HG03045 (cell line): ENCODE data around the gene RNF183.

Experiments used
- ATAC-seq: cut with Tn5 transposase; IDR thresholded peaks from one replicate; pipeline ENCODE4 v1.9.1; 2021; ENCODE audit warnings: mild to moderate bottlenecking, moderate library complexity; ENCODE audit not compliant: unreplicated experiment

The RNF183 gene, protein sequence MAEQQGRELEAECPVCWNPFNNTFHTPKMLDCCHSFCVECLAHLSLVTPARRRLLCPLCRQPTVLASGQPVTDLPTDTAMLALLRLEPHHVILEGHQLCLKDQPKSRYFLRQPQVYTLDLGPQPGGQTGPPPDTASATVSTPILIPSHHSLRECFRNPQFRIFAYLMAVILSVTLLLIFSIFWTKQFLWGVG

DNA sequence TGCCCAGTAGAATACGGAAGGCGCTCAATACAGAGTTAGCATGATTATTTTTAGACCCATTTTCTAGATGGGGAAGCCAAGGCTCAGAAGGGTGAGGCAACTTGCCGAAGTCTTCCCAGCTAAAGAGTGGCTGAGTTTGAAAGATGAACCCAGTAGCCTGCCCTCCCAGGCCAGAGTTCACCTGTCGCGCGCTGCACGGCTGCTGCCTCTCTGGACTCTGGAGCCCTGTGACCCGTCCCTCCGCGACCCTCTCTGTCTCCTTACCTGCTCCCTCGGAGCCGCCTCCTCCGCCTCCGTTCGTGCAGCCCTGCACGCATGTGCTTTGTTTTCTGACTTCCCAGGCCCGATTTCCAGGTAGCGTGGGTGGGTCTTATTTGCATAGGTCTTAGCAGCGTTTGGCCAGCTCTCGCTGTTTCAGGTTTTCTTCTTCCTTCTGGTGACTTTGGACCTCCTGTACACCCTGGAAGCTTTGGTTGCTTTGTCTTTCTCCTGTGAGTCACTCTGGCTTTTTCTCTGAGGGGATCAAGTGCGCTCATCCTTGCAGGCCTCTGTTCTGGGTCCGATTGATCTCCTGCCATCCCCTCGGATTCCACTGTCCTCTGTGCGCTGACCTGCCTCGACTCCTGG lies at the start of gene RNF183:
RNF183 (minus strand) TSS at position 585 of the 627 bp plus-strand sequence. CDS start 5,192 bp downstream, outside the sequence.
- no peak for ATAC-seq

DNA sequence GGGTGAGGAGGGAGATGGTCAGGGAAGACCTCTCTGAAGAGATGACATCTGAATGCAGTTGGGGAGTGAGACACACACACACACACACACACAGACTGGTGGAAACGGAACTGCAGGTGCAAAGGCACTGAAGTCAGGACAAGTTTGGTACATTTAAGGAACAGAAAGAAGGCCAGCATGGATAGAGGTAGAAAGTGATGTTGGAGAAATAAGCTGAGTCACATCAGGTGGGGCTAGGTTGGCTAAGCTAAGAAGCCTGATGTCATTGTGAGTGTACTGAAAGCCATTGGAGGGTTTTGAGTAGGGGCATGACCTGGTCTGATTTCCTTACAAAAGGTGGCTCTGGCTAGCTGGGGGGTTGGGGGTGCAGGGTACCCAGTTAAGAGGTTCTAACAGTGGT lies 49.2 kb upstream of the RNF183 start:
- ATAC-seq = no peak

DNA sequence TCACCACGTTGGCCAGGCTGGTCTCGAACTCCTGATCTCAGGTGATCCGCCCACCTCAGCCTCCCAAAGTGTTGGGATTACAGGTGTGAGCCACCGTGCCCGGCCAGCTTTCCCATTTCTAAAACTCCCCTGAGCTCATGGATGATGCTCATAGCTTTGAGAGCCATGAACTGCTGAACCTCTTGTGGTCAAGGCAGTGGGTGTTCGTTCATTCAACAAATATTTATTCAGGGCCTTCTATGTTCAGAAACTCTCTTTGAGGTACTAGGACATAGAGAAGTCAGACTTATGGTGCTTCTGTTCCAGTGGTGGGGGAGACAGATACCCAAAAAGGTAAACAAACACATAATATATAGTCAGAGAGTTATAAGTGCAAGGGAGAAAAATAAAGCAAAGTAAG lies 48.8 kb upstream of the RNF183 start:
- ATAC-seq = no peak

DNA sequence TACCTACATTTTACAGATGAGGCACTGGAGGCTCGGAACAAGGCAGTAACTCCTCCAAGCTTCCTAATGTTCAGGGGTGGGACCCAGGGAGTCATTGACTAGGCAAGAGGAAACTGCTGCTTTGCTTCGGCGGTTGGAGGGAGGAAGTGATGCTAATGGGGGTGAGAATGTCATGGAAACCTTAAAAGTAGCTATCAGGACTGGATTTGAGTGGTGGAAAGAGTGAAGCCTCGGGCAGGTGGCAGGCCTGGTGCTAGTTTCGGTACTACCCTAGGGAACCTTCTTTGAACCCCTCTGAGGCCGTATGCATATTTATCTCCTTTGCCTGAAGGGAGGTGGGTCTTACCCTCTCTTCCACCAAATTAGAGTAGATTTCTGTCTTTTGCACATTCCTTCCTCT lies 47.8 kb upstream of the RNF183 start:
- ATAC-seq = no peak

DNA sequence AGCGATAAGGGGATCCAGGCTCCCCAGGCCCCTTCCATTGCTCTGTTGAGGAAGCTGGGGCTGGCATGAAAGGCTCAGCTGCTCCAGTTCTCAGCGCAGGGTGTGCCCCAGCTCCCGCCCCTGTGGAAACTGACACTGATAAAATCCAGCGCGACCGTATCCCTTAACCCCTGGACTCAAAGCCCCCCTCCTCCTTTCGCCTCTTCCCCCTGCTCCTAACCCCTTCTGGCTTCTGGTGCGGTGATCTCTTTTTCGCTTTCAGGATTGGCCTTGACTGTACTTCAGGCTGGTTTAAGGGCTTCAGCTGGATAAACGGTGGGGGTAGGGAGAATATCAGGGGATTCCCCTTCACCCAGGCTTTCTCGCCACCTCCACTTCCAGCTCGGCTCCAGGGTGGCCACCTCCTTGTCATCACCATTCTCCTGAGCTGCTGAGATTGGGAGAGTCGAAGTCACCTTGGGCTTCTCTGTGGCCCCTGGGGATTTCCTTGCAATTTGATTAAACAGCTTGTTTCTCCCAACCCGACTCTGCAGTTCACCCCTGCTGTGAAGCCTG lies 47.0 kb upstream of the RNF183 start:
- ATAC-seq = no peak

DNA sequence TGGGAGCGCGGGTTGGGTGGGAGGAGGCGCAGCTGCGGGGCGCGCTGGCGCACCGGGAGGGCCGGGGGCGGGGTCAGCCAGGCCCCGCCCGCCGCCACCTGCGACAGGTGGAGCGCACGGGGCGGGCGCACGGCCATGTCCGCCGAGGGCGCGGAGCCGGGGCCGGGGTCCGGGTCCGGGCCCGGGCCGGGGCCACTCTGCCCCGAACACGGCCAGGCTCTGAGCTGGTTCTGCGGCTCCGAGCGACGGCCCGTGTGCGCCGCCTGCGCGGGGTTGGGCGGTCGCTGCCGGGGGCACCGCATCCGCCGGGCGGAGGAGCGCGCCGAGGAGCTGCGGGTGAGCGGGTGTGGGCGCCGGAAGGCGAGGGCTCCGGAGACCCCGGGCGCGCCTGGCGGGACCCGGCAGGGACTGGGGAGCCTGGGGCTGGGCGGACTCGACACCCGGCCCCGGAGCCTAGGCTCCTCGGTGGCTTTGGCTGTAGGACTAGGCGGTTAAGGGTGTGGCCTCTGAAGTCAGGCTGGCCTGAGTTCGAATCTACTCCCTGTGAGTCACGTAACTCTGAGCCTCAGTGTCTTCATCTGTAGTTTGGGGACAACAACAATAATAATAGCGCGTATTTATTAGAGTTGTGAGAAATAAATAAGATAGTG lies 46.4 kb upstream of the RNF183 start, which contains the start of gene BSPRY:
BSPRY (plus strand) TSS at position 97 of the 650 bp plus-strand sequence; CDS start at position 136, 39 bp downstream.
- ATAC-seq = no peak

DNA sequence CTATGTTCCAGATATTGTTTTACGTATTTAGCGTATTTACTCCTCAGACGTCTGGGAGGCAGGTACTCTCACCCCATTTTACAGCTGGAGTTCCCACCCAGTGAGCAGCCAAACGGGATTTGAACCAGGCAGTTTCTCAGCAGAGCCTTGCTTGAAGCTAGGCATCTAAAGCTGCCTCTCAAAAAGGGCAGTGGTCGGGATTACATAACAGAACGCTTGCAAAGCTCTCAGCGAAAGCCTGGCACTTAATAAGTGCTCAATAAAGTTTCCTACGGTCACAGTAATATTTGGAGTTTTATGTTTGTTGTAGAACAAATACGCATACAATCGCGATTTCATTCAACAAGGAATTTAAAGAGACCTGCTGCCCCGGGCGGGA lies 45.9 kb upstream of the RNF183 start:
- ATAC-seq = no peak

DNA sequence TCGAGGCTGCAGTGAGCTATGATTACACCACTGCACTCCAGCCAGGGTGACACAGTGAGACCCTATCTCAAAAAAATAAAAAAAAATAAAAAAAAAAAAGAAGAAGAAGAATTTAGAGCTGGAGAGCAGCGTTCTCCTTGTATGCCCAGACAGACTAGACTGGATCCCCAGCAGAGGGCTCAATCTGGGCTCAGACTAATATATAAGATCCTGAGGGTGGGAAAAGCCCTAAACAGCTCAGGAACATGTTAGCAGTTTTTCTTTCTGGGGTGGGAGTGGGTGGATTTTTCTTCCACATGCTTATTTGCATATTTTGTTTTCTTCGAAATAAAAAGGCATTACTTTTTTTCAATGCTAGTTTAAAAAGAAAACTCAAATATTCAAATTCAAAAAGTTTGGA lies 45.3 kb upstream of the RNF183 start:
- ATAC-seq = no peak

DNA sequence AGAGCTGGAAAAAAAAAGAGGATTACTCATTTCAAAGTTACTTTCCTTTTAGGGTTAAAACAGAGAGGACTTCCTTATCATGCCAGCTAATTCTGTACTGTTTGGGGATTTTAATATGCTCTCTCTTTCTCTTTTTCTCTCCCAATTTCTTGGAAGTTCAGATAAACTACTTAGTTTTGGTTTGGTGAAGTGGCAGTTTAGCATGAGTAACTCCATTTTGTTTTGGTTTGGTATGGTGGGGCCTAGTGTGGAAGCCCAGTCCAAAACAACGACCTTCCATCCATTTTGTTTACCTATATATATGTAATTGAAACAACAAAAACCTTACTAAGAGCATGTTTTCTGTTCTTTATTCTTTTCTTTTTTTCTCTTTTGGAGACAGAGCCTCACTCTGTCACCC lies 42.5 kb upstream of the RNF183 start:
- no peak for ATAC-seq

DNA sequence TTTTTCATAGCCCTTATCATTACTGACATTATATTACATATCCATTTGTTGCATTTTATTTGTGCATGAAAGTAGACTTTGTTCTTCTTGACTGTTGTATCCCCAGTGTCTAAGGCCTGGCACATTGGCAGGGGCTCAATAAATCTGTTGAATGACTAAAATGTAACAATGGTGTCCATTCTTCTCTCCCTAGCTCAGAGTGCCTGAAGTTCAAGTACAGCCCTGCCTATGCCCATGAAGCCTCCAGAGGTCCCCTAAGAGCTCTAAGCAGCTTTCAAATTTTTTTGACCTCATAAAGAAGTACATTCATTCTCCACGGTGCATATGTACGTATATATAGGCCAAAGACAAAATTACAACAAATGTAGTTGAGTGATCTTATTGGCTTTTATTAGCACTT lies 42.0 kb upstream of the RNF183 start:
- ATAC-seq = no peak

DNA sequence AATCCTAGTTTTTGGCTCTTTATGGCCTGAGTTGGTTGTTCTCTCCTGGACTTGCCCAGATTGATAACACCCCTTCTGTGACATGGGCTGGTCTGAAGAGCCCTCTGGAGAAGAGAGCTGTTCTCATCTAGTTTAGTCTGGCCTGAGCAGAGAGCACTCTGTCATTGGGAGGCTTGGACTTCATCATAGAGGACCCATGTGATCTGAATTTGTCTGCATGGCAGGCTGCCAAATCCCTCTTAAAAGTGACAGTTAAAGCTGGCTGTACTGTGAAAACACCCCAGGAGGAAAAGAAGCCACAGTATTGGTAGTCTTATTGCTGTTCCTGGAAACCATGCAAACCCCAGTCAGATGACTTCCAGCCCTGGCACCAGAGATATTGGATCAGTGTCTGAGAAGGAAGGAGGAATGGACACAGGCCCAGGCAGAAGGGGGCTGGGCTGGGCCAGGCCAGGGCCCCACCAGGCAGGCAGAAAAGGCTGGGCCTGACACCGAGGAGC lies 40.6 kb upstream of the RNF183 start:
- no peak for ATAC-seq

DNA sequence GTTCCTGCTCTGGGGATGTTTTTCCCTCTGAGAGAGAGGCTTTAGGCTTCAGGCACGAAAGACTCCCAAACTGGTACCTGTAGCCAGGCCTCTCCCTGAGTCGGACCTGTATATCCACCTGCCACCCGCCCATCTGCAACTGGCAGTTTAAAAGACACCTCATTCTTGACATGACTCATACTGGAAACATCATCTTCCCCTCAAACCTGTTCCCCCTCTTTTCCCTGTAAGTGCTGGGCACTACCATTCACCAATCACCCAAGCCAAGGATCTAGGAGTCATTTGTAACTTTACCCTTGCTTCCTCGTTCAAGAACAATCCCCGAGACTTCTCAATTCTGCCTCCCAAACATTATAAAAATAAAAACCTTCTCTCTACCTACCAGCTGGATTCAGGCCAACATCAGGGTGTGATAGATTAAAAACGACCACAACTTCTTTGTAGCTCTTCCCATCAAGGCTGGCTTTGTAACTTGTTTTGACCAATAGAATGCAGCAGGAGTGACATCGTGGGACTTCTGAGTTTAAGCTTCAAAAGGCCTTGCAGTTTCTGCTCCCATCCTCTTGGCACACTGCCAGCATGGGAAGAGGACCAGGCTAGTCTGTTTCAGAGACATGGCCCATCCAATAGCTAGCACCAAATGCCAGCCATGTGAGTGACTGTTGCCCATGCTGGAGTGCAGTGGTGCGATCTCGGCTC lies 38.7 kb upstream of the RNF183 start:
- ATAC-seq = no peak

DNA sequence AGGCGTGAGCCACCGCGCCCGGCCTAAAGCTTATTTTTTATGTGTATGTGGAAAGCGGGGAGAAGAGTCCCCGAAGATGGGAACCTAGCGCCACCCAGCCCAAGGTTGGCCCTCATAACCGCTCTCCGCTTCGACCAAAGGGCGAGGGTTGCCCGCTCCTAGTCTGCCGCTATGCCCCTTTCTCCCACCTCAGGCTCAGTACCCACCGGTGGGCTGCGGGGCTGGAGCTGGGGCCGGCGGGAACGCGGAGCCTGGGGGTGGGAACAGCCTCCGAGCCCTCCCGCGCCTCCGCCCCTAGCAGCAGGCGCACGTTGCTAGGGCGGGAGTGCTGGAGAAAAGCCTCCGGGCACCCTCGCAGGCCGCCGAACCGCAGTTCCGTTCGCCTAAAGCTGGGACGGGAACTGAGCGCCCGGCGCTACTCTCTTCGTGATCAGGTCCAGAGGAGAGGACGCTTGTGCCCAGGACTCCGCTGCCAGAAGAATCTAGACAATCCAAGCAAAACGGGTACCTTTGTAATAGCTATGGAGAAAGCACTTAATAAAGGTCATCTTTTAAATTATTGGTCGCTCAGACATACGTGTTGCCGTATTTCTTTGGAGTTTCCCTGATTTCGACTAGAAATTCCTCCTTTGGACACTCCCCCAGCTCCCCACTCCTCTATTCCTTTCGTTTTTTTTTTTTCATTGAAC lies 37.0 kb upstream of the RNF183 start, which contains the start of gene WDR31:
WDR31 (minus strand) TSS at position 265 of the 689 bp plus-strand sequence. CDS start 8,253 bp downstream, outside the sequence.
- peak; percentile 98 for ATAC-seq

DNA sequence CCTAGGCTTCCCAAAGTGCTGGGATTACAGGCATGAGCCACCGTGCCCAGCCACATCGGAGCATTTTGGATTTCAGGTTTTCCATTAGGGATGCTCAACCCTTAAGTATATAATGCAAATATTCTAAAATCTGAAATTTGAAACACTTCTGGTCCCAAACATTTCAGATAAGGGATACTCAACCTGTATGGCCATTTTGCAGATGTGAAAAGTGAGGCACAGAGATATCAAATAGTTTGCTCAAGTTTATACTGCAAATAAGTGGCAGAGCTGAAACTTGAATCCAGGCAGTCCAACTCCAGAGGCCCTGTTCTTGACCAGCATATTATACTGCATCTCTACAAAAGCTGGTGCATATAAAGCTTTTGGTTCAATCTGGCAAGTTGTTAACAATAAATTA lies 34.5 kb upstream of the RNF183 start:
- no peak for ATAC-seq

DNA sequence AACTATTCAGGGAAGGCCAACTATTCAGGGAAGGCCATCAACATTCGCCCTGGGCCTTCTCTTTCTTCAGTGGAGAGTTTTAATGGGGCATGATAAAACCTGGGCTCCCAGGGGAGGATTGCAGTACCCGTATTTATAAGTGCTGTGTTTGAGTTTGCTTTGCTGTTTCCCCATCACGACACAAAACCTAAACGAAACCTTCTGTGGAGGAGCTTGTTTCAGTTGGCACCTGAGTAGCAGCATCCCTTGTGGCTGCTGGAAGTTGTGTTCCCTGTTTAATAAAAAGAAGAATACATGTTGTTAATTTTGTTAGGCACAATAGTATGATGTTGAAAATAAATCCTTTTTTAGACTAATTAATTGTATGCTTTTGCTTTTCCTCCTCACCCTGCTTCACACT lies 28.6 kb upstream of the RNF183 start:
- no peak for ATAC-seq

DNA sequence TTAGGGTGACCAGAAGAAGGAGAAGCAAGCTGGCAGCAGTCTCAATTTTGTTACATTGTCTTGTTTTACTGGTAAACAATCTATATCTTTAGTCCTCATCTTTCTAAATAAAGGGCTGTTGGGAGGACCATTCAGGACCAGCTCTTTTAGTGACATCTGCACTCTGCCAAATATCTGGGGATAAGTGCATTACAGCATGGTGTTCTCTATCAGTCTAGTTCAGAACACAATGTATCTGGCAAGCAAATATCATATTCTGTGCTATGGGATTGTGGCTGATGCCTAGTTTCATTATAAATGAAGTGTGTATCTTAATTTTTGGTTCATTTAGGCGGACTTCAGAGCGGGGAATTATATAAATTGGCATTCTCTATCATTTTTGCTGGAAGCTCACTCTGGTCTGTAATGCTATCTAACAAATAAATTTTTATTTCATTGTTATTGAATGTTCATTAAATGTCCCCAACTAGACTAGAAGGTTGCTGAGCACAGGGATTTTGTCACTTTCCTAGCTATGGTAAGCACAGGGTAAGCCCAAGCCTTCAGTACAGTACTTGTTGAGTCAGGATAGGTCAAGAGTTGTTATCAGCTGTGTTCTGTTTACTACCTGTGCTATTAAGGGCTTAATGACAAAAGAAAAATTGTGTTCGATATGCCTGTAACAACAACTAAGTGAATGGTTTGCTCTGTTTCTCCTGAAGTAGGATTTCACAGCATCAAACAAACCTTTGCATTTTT lies 25.0 kb upstream of the RNF183 start:
- no peak for ATAC-seq

DNA sequence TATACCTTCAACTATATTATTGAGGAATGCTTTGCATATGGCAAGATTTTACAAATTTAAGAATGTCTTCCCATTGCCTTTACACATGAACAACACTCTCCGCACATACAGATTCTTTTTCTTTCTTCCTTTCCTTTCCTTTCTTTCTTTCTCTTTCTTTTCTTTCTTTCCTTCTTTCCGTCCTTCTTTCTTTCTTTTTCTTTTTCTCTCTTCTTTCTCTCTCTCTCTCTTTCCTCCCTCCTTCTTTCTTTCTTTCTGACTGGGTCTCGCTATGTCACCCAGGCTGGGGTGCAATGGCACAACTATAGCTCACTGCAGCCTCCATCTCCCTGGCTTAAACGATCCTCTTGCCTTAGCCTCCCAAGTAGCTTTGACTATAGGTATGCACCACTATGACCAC lies 23.1 kb upstream of the RNF183 start:
- ATAC-seq = no peak

DNA sequence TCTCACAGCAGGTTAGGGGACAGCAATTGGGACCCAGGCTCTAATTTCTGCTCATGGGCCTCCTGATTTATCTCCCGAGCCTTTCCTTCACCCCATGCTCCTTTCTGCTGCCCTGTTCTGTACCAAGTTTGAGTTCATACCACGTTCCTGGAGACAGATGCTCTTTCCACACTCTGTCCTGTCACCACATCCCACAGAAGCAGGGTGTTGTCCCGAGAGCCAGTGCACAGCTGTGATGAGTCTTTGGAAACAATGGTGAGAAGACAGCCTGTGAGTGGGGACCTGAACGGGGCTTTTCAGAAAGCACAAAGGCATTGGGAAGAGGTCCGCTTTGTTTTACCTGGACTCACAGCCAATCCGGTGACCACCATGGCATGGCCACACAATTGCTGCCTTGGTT lies 19.5 kb upstream of the RNF183 start:
- no peak for ATAC-seq

DNA sequence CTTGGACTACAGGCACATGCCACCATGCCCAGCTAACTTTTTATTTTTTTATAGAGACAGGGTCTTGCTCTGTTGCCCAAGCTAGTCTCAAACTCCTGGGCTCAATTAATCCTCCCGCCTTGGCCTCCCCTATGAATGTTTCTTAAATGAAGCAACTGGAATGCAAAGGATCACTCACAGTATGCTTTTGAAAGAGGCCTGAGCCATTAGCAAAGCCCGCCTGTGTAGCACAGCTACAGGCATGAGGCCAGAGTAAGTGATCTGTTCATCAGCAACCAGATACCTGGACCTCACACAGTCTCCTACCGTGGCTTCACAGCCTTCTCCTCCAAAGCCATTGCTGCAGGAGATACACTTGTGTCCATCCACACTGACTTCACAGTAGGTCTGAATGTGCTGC lies 16.9 kb upstream of the RNF183 start:
- ATAC-seq = no peak

DNA sequence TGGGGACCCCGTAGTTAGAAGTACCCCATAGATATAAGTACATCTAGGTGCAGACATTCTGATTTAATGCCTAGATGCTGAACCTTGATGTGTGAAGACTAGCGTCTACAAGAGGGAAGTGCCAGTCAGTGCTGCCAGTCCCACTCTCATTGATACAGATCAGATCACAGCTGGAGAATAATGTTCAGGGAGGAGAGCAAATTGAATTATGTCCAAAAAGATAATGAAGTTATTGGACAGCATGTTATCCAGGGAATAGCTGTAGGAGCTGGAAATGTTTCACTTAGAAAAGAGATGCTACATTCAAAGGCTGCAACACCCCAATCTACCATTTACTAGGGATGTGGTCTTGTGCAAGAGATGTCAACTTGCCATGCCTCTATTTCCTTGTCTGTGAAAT lies 15.9 kb upstream of the RNF183 start:
- no peak for ATAC-seq
